OCI-LY1 (cell line): ENCODE results near the gene NCF4.

ENCODE experiments used
- EZH2 ChIP-seq: fragments of 200-600 bp; sonication (generic), shearing (Covaris generic); IDR thresholded peaks from 2 replicates; pipeline ENCODE4 v1.8.0; 2017; ENCODE audit warnings: borderline replicate concordance, mixed run types, mild to moderate bottlenecking, antibody characterized with exemption, low read length, moderate library complexity, mixed read lengths
- TF ChIP-seq, protein P1 (sequence below): fragments of 200-600 bp; sonication (generic), shearing (Covaris generic); IDR thresholded peaks from 2 replicates; pipeline ENCODE4 v1.5.1; 2017; ENCODE audit warnings: mild to moderate bottlenecking, antibody characterized with exemption, low read length, moderate library complexity, mixed read lengths

DNA sequence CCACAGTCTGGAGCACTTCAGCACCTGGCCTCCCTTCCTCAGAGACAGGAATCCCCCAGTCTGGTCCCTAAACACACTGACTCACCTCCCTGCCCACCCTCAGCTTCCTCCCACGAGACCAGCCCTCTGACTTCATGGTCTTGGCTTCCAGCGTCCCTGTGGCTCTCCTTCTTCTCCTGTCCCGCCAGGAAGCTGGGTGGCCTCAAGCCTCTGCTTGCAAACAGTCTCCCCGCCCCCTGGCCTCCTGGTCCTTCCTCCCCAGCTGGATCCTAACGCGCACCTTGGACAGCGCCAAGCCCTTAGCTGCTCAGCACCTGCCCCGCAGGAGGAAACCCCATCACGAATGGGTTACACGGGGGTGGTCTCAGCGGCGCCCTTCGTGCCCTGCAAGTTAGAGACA is 4.5 kb downstream of the NCF4 start:
- TF ChIP-seq, protein P1, sequence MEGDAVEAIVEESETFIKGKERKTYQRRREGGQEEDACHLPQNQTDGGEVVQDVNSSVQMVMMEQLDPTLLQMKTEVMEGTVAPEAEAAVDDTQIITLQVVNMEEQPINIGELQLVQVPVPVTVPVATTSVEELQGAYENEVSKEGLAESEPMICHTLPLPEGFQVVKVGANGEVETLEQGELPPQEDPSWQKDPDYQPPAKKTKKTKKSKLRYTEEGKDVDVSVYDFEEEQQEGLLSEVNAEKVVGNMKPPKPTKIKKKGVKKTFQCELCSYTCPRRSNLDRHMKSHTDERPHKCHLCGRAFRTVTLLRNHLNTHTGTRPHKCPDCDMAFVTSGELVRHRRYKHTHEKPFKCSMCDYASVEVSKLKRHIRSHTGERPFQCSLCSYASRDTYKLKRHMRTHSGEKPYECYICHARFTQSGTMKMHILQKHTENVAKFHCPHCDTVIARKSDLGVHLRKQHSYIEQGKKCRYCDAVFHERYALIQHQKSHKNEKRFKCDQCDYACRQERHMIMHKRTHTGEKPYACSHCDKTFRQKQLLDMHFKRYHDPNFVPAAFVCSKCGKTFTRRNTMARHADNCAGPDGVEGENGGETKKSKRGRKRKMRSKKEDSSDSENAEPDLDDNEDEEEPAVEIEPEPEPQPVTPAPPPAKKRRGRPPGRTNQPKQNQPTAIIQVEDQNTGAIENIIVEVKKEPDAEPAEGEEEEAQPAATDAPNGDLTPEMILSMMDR: no peak
- TF ChIP-seq EZH2: no peak
